Osteocyte (in vitro differentiated cells): ENCODE data around the gene SLC25A28. TPM values are rescaled to one million over a fixed set of nuclear protein-coding genes. Genes with fewer than 3 reads are reported as not detected.

ENCODE experiments used
- DNase-seq: peaks from one replicate; pipeline ENCODE4 v3.0.0; 2021; ENCODE audit warnings: mixed read lengths; ENCODE audit not compliant: unreplicated experiment; ENCODE audit errors: extremely low spot score
- H3K27ac Mint-ChIP-seq: one replicate; pipeline ENCODE4 v1.8.0; 2021; ENCODE audit warnings: mild to moderate bottlenecking, mixed read lengths; ENCODE audit not compliant: unreplicated experiment
- H3K27me3 Mint-ChIP-seq: one replicate; pipeline ENCODE4 v1.8.0; 2021; ENCODE audit warnings: mixed read lengths; ENCODE audit not compliant: unreplicated experiment
- H3K36me3 Mint-ChIP-seq: one replicate; pipeline ENCODE4 v1.8.0; 2021; ENCODE audit warnings: mixed read lengths; ENCODE audit not compliant: unreplicated experiment
- H3K4me1 Mint-ChIP-seq: one replicate; pipeline ENCODE4 v1.8.0; 2021; ENCODE audit warnings: mixed read lengths; ENCODE audit not compliant: unreplicated experiment
- H3K4me3 Mint-ChIP-seq: one replicate; pipeline ENCODE4 v1.8.0; 2021; ENCODE audit warnings: mild to moderate bottlenecking, moderate library complexity, mixed read lengths; ENCODE audit not compliant: unreplicated experiment
- H3K9me3 Mint-ChIP-seq: one replicate; pipeline ENCODE4 v1.8.0; 2021; ENCODE audit warnings: mixed read lengths; ENCODE audit not compliant: unreplicated experiment
- CTCF ChIP-seq: fragments of 200-600 bp; sonication (generic); IDR thresholded peaks from 2 replicates; pipeline ENCODE4 v1.5.0; 2021; ENCODE audit warnings: antibody characterized with exemption, mild to moderate bottlenecking, moderate library complexity
- total RNA-seq: library from RNA; stranded (reverse); gene quantifications from 2 replicates; pipeline ENCODE4 v1.2.1, GENCODE V29; 2021

SLC25A28 gene
- total RNA-seq, 1 donor from 2014 or later, result 32.9 TPM

DNA sequence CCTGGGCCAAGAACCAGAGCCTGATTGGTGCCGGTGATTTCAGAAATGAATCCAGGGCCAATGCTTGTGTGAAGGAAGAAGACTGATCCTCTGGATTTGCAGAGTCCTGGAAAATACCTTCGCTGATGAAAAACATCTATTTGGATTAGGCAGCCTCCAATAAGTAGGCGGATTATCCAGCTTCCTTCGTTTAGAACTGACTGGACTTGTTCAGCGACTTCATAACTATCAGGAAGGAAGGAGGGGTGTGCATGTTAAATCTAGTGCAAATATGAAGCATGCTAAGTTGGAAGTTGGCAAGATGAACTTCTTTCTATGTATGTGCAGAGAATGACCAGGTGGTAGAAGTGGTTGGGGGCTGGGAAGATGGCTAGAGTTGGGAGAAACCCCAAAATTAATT is 46.4 kb downstream of the SLC25A28 start:
- no peaks in the 10 kb centered on the region for H3K9me3 Mint-ChIP-seq
- TF ChIP-seq CTCF, result no peak
- peaks cover 26% of the 10 kb centered on the region for H3K27me3 Mint-ChIP-seq
- no peaks in the 10 kb centered on the region for H3K36me3 Mint-ChIP-seq
- no peak overlapping the region for H3K27ac Mint-ChIP-seq
- DNase-seq, result no peak
- no peak overlapping the region for H3K4me3 Mint-ChIP-seq
- H3K4me1 Mint-ChIP-seq, result no peaks in the 10 kb centered on the region

- Mint-ChIP-seq H3K27me3 (peaks cover 31% of the 10 kb centered on the region), H3K4me3 (no peak overlapping the region), H3K9me3 (no peaks in the 10 kb centered on the region), H3K36me3 (no peaks in the 10 kb centered on the region), H3K4me1 (no peaks in the 10 kb centered on the region), H3K27ac (no peak overlapping the region)
- no peak for DNase-seq
- no peak for TF ChIP-seq CTCF
These were observed 48.4 kb downstream of the SLC25A28 start for GRCh38 chr10:99571816-99572215.

DNA sequence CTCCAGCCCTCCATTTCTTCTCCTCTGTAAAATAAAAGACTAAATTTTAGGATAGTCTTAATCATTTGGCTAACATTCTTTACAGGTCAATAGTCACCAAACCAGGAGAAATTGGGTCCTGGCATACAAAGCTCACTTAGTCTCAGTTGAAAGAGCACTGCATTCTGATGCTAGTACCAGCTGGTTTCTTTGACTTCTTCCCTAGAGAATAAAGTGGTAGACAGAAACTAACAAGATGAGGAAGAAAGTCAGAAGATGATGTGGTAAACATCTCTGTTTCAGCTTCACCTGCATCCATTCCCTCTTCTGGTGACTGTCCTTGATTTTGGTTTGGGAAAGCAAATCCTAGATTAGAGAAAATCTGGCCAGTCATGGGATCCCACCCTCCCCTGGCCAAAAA is 50.3 kb downstream of the SLC25A28 start:
- no peak overlapping the region for H3K27ac Mint-ChIP-seq
- TF ChIP-seq CTCF, result no peak
- no peaks in the 10 kb centered on the region for H3K36me3 Mint-ChIP-seq
- H3K27me3 Mint-ChIP-seq, result peaks cover 40% of the 10 kb centered on the region
- H3K4me3 Mint-ChIP-seq, result no peak overlapping the region
- DNase-seq, result no peak
- no peaks in the 10 kb centered on the region for H3K9me3 Mint-ChIP-seq
- no peaks in the 10 kb centered on the region for H3K4me1 Mint-ChIP-seq

DNA sequence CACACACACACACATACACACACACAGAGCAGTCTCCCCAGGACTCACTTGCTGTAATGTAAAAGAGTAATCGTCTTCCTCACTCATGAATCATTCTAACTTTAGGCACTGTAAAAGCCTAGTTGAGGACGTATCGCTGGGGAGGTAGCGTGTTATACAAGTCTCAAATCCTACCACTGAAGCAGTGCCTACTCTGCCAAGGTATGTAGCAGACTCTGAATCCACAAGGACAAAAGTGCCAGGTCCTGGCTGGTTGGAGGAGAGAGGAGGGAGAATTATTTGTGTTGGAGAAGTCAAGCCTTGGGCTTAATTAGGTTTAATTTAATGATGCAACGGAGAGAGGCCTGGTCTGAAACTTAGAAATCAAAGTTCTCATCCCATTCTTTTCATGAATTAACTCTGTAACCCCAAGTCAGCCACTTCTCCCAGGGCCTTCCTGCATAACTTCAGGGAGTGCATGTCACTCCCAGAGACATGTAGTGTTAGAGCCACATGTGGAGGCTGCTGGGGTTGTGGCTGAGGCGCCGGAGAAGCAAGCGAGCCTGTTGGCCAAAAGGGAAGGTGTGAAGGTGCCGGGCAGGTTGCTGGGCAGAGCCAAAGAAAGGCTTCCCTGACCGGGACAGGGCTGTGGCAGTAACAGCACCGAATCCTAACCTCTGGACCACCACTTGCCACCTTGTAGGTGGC is 50.8 kb downstream of the SLC25A28 start:
- Mint-ChIP-seq H3K4me1 (no peaks in the 10 kb centered on the region), H3K9me3 (no peaks in the 10 kb centered on the region), H3K36me3 (no peaks in the 10 kb centered on the region), H3K4me3 (no peak overlapping the region), H3K27ac (no peak overlapping the region), H3K27me3 (peaks cover 39% of the 10 kb centered on the region)
- TF ChIP-seq CTCF, result no peak
- DNase-seq, result no peak

GRCh38 chr10:99565166-99565565 is 55.1 kb downstream of the SLC25A28 start:
- Mint-ChIP-seq H3K36me3 (no peaks in the 10 kb centered on the region), H3K9me3 (no peaks in the 10 kb centered on the region), H3K27me3 (peaks cover 55% of the 10 kb centered on the region), H3K27ac (no peak overlapping the region), H3K4me3 (no peak overlapping the region), H3K4me1 (no peaks in the 10 kb centered on the region)
- DNase-seq, result no peak
- no peak for TF ChIP-seq CTCF
